K562 (cell line): ENCODE data around the gene ALOXE3. TPM values are rescaled to one million over a fixed set of nuclear protein-coding genes. Genes with fewer than 3 reads are reported as not detected.

Experiments used
- ATAC-seq: fragments of 200-7000 bp; cut with Tn5 transposase; 3 replicates; pipeline ENCODE4 v1.9.1; 2020; ENCODE audit warnings: moderate library complexity
- BruUV-seq: library from RNA; stranded (reverse); fragments of 400-500 nt; replicated peaks from 2 replicates; lab custom pipeline; 2021; lab: Mats Ljungman, UMichigan
- CTCF ChIA-PET: fragments of 300-600 bp; formaldehyde crosslinking; extraction: SDS; loops from one replicate; lab custom pipeline; 2021; ENCODE audit warnings: low intra/inter-chr PET ratio; lab: Yijun Ruan, JAX
- POLR2A ChIA-PET: fragments of 300-600, 350-650 bp; sonication (Branson Sonifier 250); formaldehyde crosslinking; extraction: SDS; loops from one replicate; lab custom pipeline; 2021; ENCODE audit warnings: antibody characterized with exemption, inconsistent platforms; lab: Yijun Ruan, JAX
- DNase-seq, 4 experiments: peaks; one replicate each; pipeline versions ENCODE4 v3.0.0 to v3.0.0-alpha.2; 2011 to 2018; ENCODE audit warnings: low spot score in 3 of 4, mixed read lengths in 3 of 4; ENCODE audit errors: extremely low read depth in 1 of 4
- FAIRE-seq: peaks from 2 replicates; lab custom pipeline; 2011; peaks lifted over from hg19 to GRCh38; lab: Jason Lieb, UNC
- H2AFZ ChIP-seq: 2 replicates; pipeline ENCODE4 v1.6.0; 2011; ENCODE audit warnings: low read depth, low read length, control low read depth, inconsistent platforms
- H3K27ac ChIP-seq: fragments of 200-600 bp; 3 replicates; pipeline ENCODE4 v1.8.0; 2011; ENCODE audit warnings: low read depth, mild to moderate bottlenecking, control low read depth, inconsistent platforms, low read length, moderate library complexity, mixed read lengths; ENCODE audit errors: extremely low read depth
- H3K27me3 ChIP-seq, 2 experiments: fragments of 300-600 bp in 1 of 2; 2 replicates in 1 of 2; 3 replicates in 1 of 2; pipeline versions ENCODE4 v1.6.0 to v1.8.0; 2011; ENCODE audit warnings: inconsistent platforms in 2 of 2, low read length in 2 of 2, mild to moderate bottlenecking in 1 of 2, mixed read lengths in 1 of 2, moderate library complexity in 1 of 2; ENCODE audit not compliant: control insufficient read depth in 2 of 2, insufficient read depth in 2 of 2
- H3K36me3 ChIP-seq: fragments of 300-600 bp; 3 replicates; pipeline ENCODE4 v1.8.0; 2011; ENCODE audit warnings: mild to moderate bottlenecking, low read length, inconsistent platforms; ENCODE audit not compliant: control insufficient read depth, insufficient read depth
- H3K4me1 ChIP-seq, 2 experiments: fragments of 200-600 bp in 1 of 2; replicated peaks in 1 of 2; 2 replicates in 1 of 2; 3 replicates in 1 of 2; pipeline versions ENCODE4 v1.5.1 to v1.8.0; 2011; ENCODE audit warnings: inconsistent platforms in 2 of 2, low read length in 2 of 2, mild to moderate bottlenecking in 1 of 2, mixed read lengths in 1 of 2, moderate library complexity in 1 of 2; ENCODE audit not compliant: control insufficient read depth in 2 of 2, insufficient read depth in 2 of 2
- H3K4me2 ChIP-seq: 2 replicates; pipeline ENCODE4 v1.6.1; 2011; ENCODE audit warnings: low read length, control low read depth, inconsistent platforms, mixed read lengths; ENCODE audit not compliant: insufficient read depth
- H3K4me3 ChIP-seq: fragments of 200-600 bp; sonication (generic), shearing (Covaris generic); 2 replicates; pipeline ENCODE4 v1.5.1; 2016; ENCODE audit warnings: control low read depth, inconsistent platforms
- H3K79me2 ChIP-seq: fragments of 200-600 bp; 3 replicates; pipeline ENCODE4 v1.8.0; 2011; ENCODE audit warnings: low read length, inconsistent platforms; ENCODE audit not compliant: control insufficient read depth, insufficient read depth
- H3K9ac ChIP-seq, 2 experiments: 2 replicates each; pipeline versions ENCODE4 v1.6.0 to v1.6.1; 2011; ENCODE audit warnings: low read depth in 2 of 2, low read length in 2 of 2, control low read depth in 1 of 2, inconsistent platforms in 1 of 2, mild to moderate bottlenecking in 1 of 2, mixed read lengths in 1 of 2; ENCODE audit not compliant: insufficient read depth in 1 of 2
- H3K9me1 ChIP-seq: one replicate; pipeline ENCODE4 v1.6.0; 2011; ENCODE audit warnings: inconsistent platforms, mild to moderate bottlenecking, low read length, moderate library complexity; ENCODE audit not compliant: control insufficient read depth, insufficient read depth
- H3K9me3 ChIP-seq: replicated peaks from 2 replicates; pipeline ENCODE4 v1.5.1; 2011; ENCODE audit warnings: low read depth, low read length, inconsistent platforms; ENCODE audit not compliant: control insufficient read depth, insufficient read depth
- H4K20me1 ChIP-seq: replicated peaks from 2 replicates; pipeline ENCODE4 v1.6.1; 2011; ENCODE audit warnings: low read length, inconsistent platforms, mixed read lengths; ENCODE audit not compliant: control insufficient read depth, insufficient read depth
- ARID3B ChIP-seq: fragments of 250-450 bp; sonication (Bioruptor Pico); IDR thresholded peaks from 2 replicates; pipeline ENCODE4 v1.4.0; 2020; ENCODE audit warnings: borderline replicate concordance
- ASH1L ChIP-seq: fragments of 450-650 bp; IDR thresholded peaks from 2 replicates; pipeline ENCODE4 v1.6.1; 2018; ENCODE audit warnings: borderline replicate concordance, mild to moderate bottlenecking, low read depth; ENCODE audit not compliant: partially characterized antibody
- CXXC5 ChIP-seq: fragments of 250-450 bp; sonication (Bioruptor Pico); IDR thresholded peaks from 2 replicates; pipeline ENCODE4 v1.8.0; 2022; ENCODE audit warnings: inconsistent platforms, mild to moderate bottlenecking, moderate library complexity
- E4F1 ChIP-seq: fragments of 250-450 bp; sonication (Bioruptor Pico); IDR thresholded peaks from 2 replicates; pipeline ENCODE4 v1.5.0; 2021; ENCODE audit warnings: mild to moderate bottlenecking, borderline replicate concordance
- FOXJ2 ChIP-seq: fragments of 200-800 bp; sonication (Bioruptor generic); IDR thresholded peaks from 2 replicates; pipeline ENCODE4 v1.6.1; 2016; ENCODE audit warnings: missing genetic modification characterization, missing compliant biosample characterization
- GTF2A2 ChIP-seq: IDR thresholded peaks from 2 replicates; pipeline ENCODE4 v1.6.1; 2016; ENCODE audit warnings: mild to moderate bottlenecking, missing genetic modification characterization, missing compliant biosample characterization
- HDAC3 ChIP-seq: fragments of 450-650 bp; IDR thresholded peaks from 2 replicates; pipeline ENCODE4 v1.6.1; 2018; ENCODE audit warnings: borderline replicate concordance, mild to moderate bottlenecking, moderate library complexity; ENCODE audit not compliant: partially characterized antibody
- HDGF ChIP-seq: fragments of 450-650 bp; IDR thresholded peaks from 2 replicates; pipeline ENCODE4 v1.6.1; 2016
- HMG20A ChIP-seq: fragments of 450-650 bp; formaldehyde crosslinking; conservative IDR thresholded peaks from 2 replicates; pipeline ENCODE4 v1.4.0; 2020; ENCODE audit warnings: mild to moderate bottlenecking, mixed read lengths
- KLF1 ChIP-seq: fragments of 450-650 bp; IDR thresholded peaks from 2 replicates; pipeline ENCODE4 v1.6.1; 2016; ENCODE audit warnings: missing genetic modification characterization, missing compliant biosample characterization
- MYNN ChIP-seq, 2 experiments: sonication (generic); formaldehyde crosslinking in 1 of 2; IDR thresholded peaks; 2 replicates each; pipeline versions ENCODE4 v1.5.0 to v1.6.1; 2016 to 2020; ENCODE audit warnings: antibody characterized with exemption in 1 of 2, missing genetic modification reagents in 1 of 2
- PRMT5 ChIP-seq: sonication (generic); formaldehyde crosslinking; IDR thresholded peaks from 2 replicates; pipeline ENCODE4 v1.5.0; 2020; ENCODE audit warnings: missing genetic modification reagents
- THAP7 ChIP-seq: fragments of 250-450 bp; sonication (Bioruptor Pico); IDR thresholded peaks from 2 replicates; pipeline ENCODE4 v1.5.0; 2021
- ZNF253 ChIP-seq: fragments of 250-450 bp; sonication (Bioruptor Pico); conservative IDR thresholded peaks from 2 replicates; pipeline ENCODE4 v1.6.1; 2021; ENCODE audit warnings: mild to moderate bottlenecking
- ZNF384 ChIP-seq: IDR thresholded peaks from 2 replicates; pipeline ENCODE4 v1.6.1; 2012; ENCODE audit warnings: low read depth, low read length, improper control_type of control experiment
- ZNF740 ChIP-seq, 3 experiments: fragments of 200-800 bp in 1 of 3; sonication (Bioruptor generic) in 1 of 3; sonication (generic) in 1 of 3; formaldehyde crosslinking in 1 of 3; IDR thresholded peaks; 2 replicates each; pipeline versions ENCODE4 v1.6.1 to v1.8.0; 2016 to 2022; ENCODE audit warnings: mild to moderate bottlenecking in 2 of 3, missing compliant biosample characterization in 2 of 3, missing genetic modification characterization in 2 of 3, missing genetic modification reagents in 1 of 3
- WGBS: fragments of 100-300 bp; shearing (Covaris generic); methylation state at CpG from one replicate; pipeline ENCODE4 v1.1.6; 2016; ENCODE audit warnings: low coverage, mixed read lengths; ENCODE audit not compliant: insufficient coverage; ENCODE audit errors: missing lambda C conversion rate; 5-methylcytosine and 5-hydroxymethylcytosine counted together
- in situ Hi-C: fragments of 300-500 bp; cut with MboI; formaldehyde crosslinking; loops from 4 replicates; pipeline ENCODE4 v1.15.0; 2018; ENCODE audit warnings: inconsistent platforms, mixed read lengths
- intact Hi-C: fragments of 100-400 bp; cut with micrococcal nuclease; formaldehyde crosslinking; loops from 2 replicates; pipeline ENCODE4 v1.14.2; 2022
- polyA plus RNA-seq, 8 experiments: library from polyadenylated mRNA; depleted of rRNA in 4 of 8; stranded (reverse) in 5 of 8; unstranded in 3 of 8; fragments of >200 nt; fragmentation: Nextera tagmentation in 2 of 8; fragmentation: Illumina TruSeq in 1 of 8; extraction: Ambion mirVana in 2 of 8; extraction: Trizol in 1 of 8; gene quantifications; 2 replicates each; pipeline versions ENCODE4 v1.2.1 to v1.2.3, GENCODE V29; 2011 to 2014; ENCODE audit warnings: inconsistent platforms in 1 of 8, missing spikeins in 1 of 8
- total RNA-seq, 7 experiments: library from RNA; depleted of rRNA in 6 of 7; stranded (reverse); fragments of >200 nt in 6 of 7; fragmentation: Illumina TruSeq in 2 of 7; extraction: Trizol in 2 of 7; gene quantifications; 2 replicates each; pipeline versions ENCODE4 v1.2.1 to v1.2.3, GENCODE V29; 2011 to 2021; ENCODE audit warnings: low replicate concordance in 1 of 7

Gene ALOXE3
- total and polyA plus RNA-seq, 9 of the 15 experiments (the other 6 are each of a cell fraction or from before 2014, with no cell fraction given), result 0.04 TPM; not detected in 8

GRCh38 chr17:8075574-8076342 lies 42.6 kb downstream of the ALOXE3 start:
- ChIA-PET CTCF (no interaction called here), POLR2A (interaction anchor here (0.9 kb wide), 1 partner anchor 14 kb away, joined by 3 read pairs; no protein-coding TSS in a partner anchor)
- Histone ChIP-seq H3K9me1 (no peaks in the 10 kb centered on the region), H3K4me2 (no peak overlapping the region), H3K4me3 (no peak overlapping the region), H3K9me3 (no peaks in the 10 kb centered on the region), H3K27me3 (peaks cover 0 to 25% of the 10 kb centered on the region in 2 experiments; a peak in 3 of 5 replicates), H4K20me1 (no peaks in the 10 kb centered on the region), H3K9ac (no peak overlapping the region), H3K4me1 (peaks cover 7 to 35% of the 10 kb centered on the region in 2 experiments; a peak in 3 of 5 replicates), H2AFZ (no peak overlapping the region), H3K36me3 (no peaks in the 10 kb centered on the region), H3K79me2 (no peaks in the 10 kb centered on the region), H3K27ac (no peak overlapping the region)
- 19% methylated on average over 14 of the region's 14 CpGs for WGBS
- ATAC-seq, result no peak
- no TSS peak for BruUV-seq
- in situ Hi-C loops (loop anchor here (5.0 kb wide), 1 partner anchor 37 kb away; no protein-coding TSS in a partner anchor), intact Hi-C loops (no loop called here)
- no peak for DNase-seq
- FAIRE-seq, result no peak
- TF ChIP-seq MYNN (IDR thresholded peaks at IDR 0.05) (no peak), MYNN (CRISPR knock-in tag; IDR thresholded peaks at IDR 0.05) (no peak), GTF2A2 (tag) (no peak), FOXJ2 (tag) (no peak), HDAC3 (no peak), ARID3B (no peak), ZNF253 (CRISPR knock-in tag) (no peak), THAP7 (CRISPR knock-in tag) (no peak), CXXC5 (CRISPR knock-in tag) (no peak), ZNF384 (no peak), HMG20A (no peak), ZNF740 (CRISPR knock-in tag; IDR thresholded peaks at IDR 0.05) (no peak), ZNF740 (tag; IDR thresholded peaks at IDR 0.05) (no peak), ASH1L (no peak), PRMT5 (CRISPR knock-in tag) (no peak), HDGF (no peak), E4F1 (no peak), KLF1 (tag) (no peak)
